ENCODE data around the gene ADAMTS6. TPM values are rescaled to one million over a fixed set of nuclear protein-coding genes. Genes with fewer than 3 reads are reported as not detected.

The ADAMTS6 gene
- total and polyA plus RNA-seq, 2 donors (not counting 1 experiment from before 2014, with no cell fraction given), result 3.6 to 12.3 TPM

GRCh38 chr5:65199993-65200675 lies 281.6 kb downstream of the ADAMTS6 start:
- no peak overlapping the region for H3K9ac ChIP-seq (ENCODE audit: low read length)
- no peaks in the 10 kb centered on the region for H3K4me1 ChIP-seq (ENCODE audit: control insufficient read depth in 2 of 2, insufficient read depth in 2 of 2, low read length in 2 of 2)
- CTCF ChIA-PET, result no interaction called here
- no peaks in the 10 kb centered on the region for H4K20me1 ChIP-seq (ENCODE audit: control insufficient read depth, insufficient read depth, low read length, poor library complexity, severe bottlenecking)
- POLR2A ChIA-PET, result no interaction called here
- ATAC-seq (ENCODE audit: low read depth) (no peak), DNase-seq (no peak)
- H3K4me2 ChIP-seq (replicated peaks; ENCODE audit: low read depth, low read length, poor library complexity, severe bottlenecking), result no peak overlapping the region
- no peak overlapping the region for H3K27ac ChIP-seq (ENCODE audit: low read length in 2 of 2)
- no peaks in the 10 kb centered on the region for H3K9me3 ChIP-seq (ENCODE audit: control extremely low read depth in 1 of 3, control insufficient read depth in 2 of 3, insufficient read depth in 1 of 3, low read length in 2 of 3)
- H3K36me3 ChIP-seq (replicated peaks in 1 of 2; ENCODE audit: control extremely low read depth in 1 of 2, control insufficient read depth in 1 of 2, extremely low read depth in 1 of 2, insufficient read depth in 2 of 2, low read length in 1 of 2), result no peaks in the 10 kb centered on the region
- no peaks in the 10 kb centered on the region for H3K4me1 Mint-ChIP-seq
- intact Hi-C loops (cut with micrococcal nuclease), result no loop called here
- no peak overlapping the region for H3K27ac Mint-ChIP-seq
- H3K27me3 ChIP-seq (replicated peaks in 1 of 4; ENCODE audit: control extremely low read depth in 1 of 4, control insufficient read depth in 3 of 4, insufficient read depth in 4 of 4, low read length in 3 of 4), result no peaks in the 10 kb centered on the region
- H2AFZ ChIP-seq (ENCODE audit: insufficient read depth, low read depth, low read length, poor library complexity, severe bottlenecking), result no peak overlapping the region
- TF ChIP-seq, protein P1, sequence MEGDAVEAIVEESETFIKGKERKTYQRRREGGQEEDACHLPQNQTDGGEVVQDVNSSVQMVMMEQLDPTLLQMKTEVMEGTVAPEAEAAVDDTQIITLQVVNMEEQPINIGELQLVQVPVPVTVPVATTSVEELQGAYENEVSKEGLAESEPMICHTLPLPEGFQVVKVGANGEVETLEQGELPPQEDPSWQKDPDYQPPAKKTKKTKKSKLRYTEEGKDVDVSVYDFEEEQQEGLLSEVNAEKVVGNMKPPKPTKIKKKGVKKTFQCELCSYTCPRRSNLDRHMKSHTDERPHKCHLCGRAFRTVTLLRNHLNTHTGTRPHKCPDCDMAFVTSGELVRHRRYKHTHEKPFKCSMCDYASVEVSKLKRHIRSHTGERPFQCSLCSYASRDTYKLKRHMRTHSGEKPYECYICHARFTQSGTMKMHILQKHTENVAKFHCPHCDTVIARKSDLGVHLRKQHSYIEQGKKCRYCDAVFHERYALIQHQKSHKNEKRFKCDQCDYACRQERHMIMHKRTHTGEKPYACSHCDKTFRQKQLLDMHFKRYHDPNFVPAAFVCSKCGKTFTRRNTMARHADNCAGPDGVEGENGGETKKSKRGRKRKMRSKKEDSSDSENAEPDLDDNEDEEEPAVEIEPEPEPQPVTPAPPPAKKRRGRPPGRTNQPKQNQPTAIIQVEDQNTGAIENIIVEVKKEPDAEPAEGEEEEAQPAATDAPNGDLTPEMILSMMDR (IDR thresholded peaks at IDR 0.05), result no peak
- no peak for TF ChIP-seq EZH2 (IDR thresholded peaks at IDR 0.05; ENCODE audit: borderline replicate concordance, insufficient read depth, low read depth, low read length, poor library complexity, severe bottlenecking)
- no peak overlapping the region for H3K4me3 ChIP-seq (ENCODE audit: control extremely low read depth in 1 of 5, extremely low read depth in 1 of 5, insufficient read depth in 1 of 5, low read depth in 2 of 5, low read length in 4 of 5)
- no peaks in the 10 kb centered on the region for H3K79me2 ChIP-seq (ENCODE audit: control insufficient read depth, insufficient read depth, low read length)
- no CpG with 5 or more reads among the region's 3 CpGs for WGBS (ENCODE audit: insufficient coverage)
- H3K27me3 Mint-ChIP-seq, result no peaks in the 10 kb centered on the region
- no peaks in the 10 kb centered on the region for H3K9me3 Mint-ChIP-seq (ENCODE audit: insufficient read depth)
- H3K4me3 Mint-ChIP-seq, result no peak overlapping the region

DNA sequence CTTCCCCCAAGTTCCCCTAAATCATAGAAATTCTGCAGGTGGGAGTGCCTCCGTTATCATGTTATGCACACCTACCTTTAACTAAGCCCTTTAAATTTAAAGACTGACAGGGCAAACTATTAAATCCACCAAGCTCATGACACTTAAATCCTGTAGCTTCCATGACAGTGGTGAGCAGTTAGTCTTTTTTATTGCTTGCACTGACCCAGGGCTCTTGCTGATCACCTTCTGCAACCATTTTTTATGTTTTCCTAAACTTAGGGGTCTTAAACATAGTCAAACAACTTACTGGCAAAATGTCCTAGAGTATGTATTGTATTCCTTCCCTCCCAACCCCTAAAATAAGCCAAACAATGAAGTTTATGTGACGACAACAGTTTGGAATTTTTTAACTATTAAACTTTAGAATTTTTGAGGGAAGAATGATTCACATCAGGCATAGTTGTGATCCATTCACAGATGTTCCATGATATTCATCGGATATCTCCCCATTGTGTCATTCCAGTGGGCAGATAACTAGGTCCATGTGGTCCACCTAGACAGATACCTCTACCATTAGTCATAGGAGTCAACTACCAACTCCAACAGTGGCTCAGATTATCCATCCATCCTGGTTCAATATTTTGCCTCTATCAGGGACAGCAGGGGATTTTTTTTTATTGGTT lies 283.1 kb downstream of the ADAMTS6 start:
- TF ChIP-seq, protein P1 (IDR thresholded peaks at IDR 0.05), result no peak
- no peak for TF ChIP-seq EZH2 (IDR thresholded peaks at IDR 0.05; ENCODE audit: borderline replicate concordance, insufficient read depth, low read depth, low read length, poor library complexity, severe bottlenecking)
- intact Hi-C loops (cut with micrococcal nuclease), result no loop called here
- ChIA-PET POLR2A (no interaction called here), CTCF (no interaction called here)
- Histone ChIP-seq H3K9me3 (ENCODE audit: control extremely low read depth in 1 of 3, control insufficient read depth in 2 of 3, insufficient read depth in 1 of 3, low read length in 2 of 3) (no peaks in the 10 kb centered on the region), H3K27ac (ENCODE audit: low read length in 2 of 2) (no peak overlapping the region), H3K9ac (ENCODE audit: low read length) (no peak overlapping the region), H2AFZ (ENCODE audit: insufficient read depth, low read depth, low read length, poor library complexity, severe bottlenecking) (no peak overlapping the region), H3K79me2 (ENCODE audit: control insufficient read depth, insufficient read depth, low read length) (no peaks in the 10 kb centered on the region), H3K4me3 (ENCODE audit: control extremely low read depth in 1 of 5, extremely low read depth in 1 of 5, insufficient read depth in 1 of 5, low read depth in 2 of 5, low read length in 4 of 5) (no peak overlapping the region), H3K4me2 (replicated peaks; ENCODE audit: low read depth, low read length, poor library complexity, severe bottlenecking) (no peak overlapping the region), H3K36me3 (replicated peaks in 1 of 2; ENCODE audit: control extremely low read depth in 1 of 2, control insufficient read depth in 1 of 2, extremely low read depth in 1 of 2, insufficient read depth in 2 of 2, low read length in 1 of 2) (no peaks in the 10 kb centered on the region), H4K20me1 (ENCODE audit: control insufficient read depth, insufficient read depth, low read length, poor library complexity, severe bottlenecking) (no peaks in the 10 kb centered on the region), H3K4me1 (ENCODE audit: control insufficient read depth in 2 of 2, insufficient read depth in 2 of 2, low read length in 2 of 2) (no peaks in the 10 kb centered on the region), H3K27me3 (replicated peaks in 1 of 4; ENCODE audit: control extremely low read depth in 1 of 4, control insufficient read depth in 3 of 4, insufficient read depth in 4 of 4, low read length in 3 of 4) (no peaks in the 10 kb centered on the region)
- H3K4me1 Mint-ChIP-seq, result no peaks in the 10 kb centered on the region
- DNase-seq (no peak), ATAC-seq (ENCODE audit: low read depth) (no peak)
- H3K27me3 Mint-ChIP-seq, result no peaks in the 10 kb centered on the region
- H3K27ac Mint-ChIP-seq, result no peak overlapping the region
- H3K4me3 Mint-ChIP-seq, result no peak overlapping the region
- H3K9me3 Mint-ChIP-seq (ENCODE audit: insufficient read depth), result no peaks in the 10 kb centered on the region
- 100% methylated on average over 1 of the region's 3 CpGs for WGBS (ENCODE audit: insufficient coverage)
